ENCODE measurements around the gene TMED1.

- TF ChIP-seq MAX (IDR thresholded peaks at IDR 0.05) (peak; percentile 68; the same call in 1 of the 2 replicates), TAF1 (IDR thresholded peaks at IDR 0.05; ENCODE audit: low read depth) (no peak), CREB1 (IDR thresholded peaks at IDR 0.05; ENCODE audit: low read depth) (no peak), EP300 (IDR thresholded peaks at IDR 0.05; ENCODE audit: borderline replicate concordance) (peak; percentile 90), EGR1 (IDR thresholded peaks at IDR 0.05) (no peak), REST (IDR thresholded peaks at IDR 0.05; ENCODE audit: low read depth) (no peak), RAD21 (IDR thresholded peaks at IDR 0.05; ENCODE audit: low read depth) (no peak), USF1 (IDR thresholded peaks at IDR 0.05) (no peak), YY1 (IDR thresholded peaks at IDR 0.05; ENCODE audit: low read depth) (peak; percentile 69; the same call in 1 of the 2 replicates), ZBTB7A (IDR thresholded peaks at IDR 0.05; ENCODE audit: low read depth) (peak; percentile 47; the same call in 1 of the 2 replicates)
Measured at GRCh38 chr19:10808937-10809649, 26.9 kb downstream of the TMED1 start.
